A673 (cell line): ENCODE data around the gene SLC38A5. TPM values are rescaled to one million over a fixed set of nuclear protein-coding genes. Genes with fewer than 3 reads are reported as not detected.

Experiments used
- BruUV-seq: library from RNA; stranded (reverse); fragments of 400-500 nt; replicated peaks from 2 replicates; lab custom pipeline; 2021; lab: Mats Ljungman, UMichigan
- CTCF ChIA-PET: fragments of 300-600 bp; sonication (Branson Sonifier 250); formaldehyde crosslinking; loops from one replicate; lab custom pipeline; 2022; ENCODE audit warnings: antibody characterized with exemption; lab: Charles Lee
- POLR2A ChIA-PET: fragments of 300-600 bp; sonication (Branson Sonifier 250); formaldehyde crosslinking; loops from one replicate; lab custom pipeline; 2022; ENCODE audit warnings: antibody characterized with exemption; ENCODE audit not compliant: low non-redundant PET; lab: Charles Lee
- DNase-seq: peaks from one replicate; pipeline ENCODE4 v3.0.0-alpha.2; 2015; ENCODE audit warnings: low spot score
- H3K27ac ChIP-seq: fragments of 200-600 bp; sonication (generic); 2 replicates; pipeline ENCODE4 v1.5.1; 2016; ENCODE audit warnings: mixed run types, low read depth, mild to moderate bottlenecking, mixed read lengths, antibody characterized with exemption, low read length; ENCODE audit not compliant: poor library complexity, severe bottlenecking
- H3K27me3 ChIP-seq: fragments of 200-600 bp; sonication (generic); replicated peaks from 2 replicates; pipeline ENCODE4 v1.6.1; 2017; ENCODE audit warnings: mixed run types, low read depth, mild to moderate bottlenecking, mixed read lengths, antibody characterized with exemption, low read length; ENCODE audit not compliant: insufficient read depth, poor library complexity
- H3K36me3 ChIP-seq: fragments of 200-600 bp; sonication (generic); 2 replicates; pipeline ENCODE4 v1.6.1; 2016; ENCODE audit warnings: mixed run types, mild to moderate bottlenecking, mixed read lengths, antibody characterized with exemption, low read length; ENCODE audit not compliant: insufficient read depth, poor library complexity, severe bottlenecking
- H3K4me1 ChIP-seq: fragments of 200-600 bp; sonication (generic); 2 replicates; pipeline ENCODE4 v1.6.1; 2017; ENCODE audit warnings: mixed run types, mild to moderate bottlenecking, mixed read lengths, antibody characterized with exemption, low read length; ENCODE audit not compliant: insufficient read depth, poor library complexity, severe bottlenecking
- H3K4me3 ChIP-seq: fragments of 200-600 bp; sonication (generic); 2 replicates; pipeline ENCODE4 v1.5.1; 2016; ENCODE audit warnings: low read depth, mixed run types, mild to moderate bottlenecking, mixed read lengths, low read length; ENCODE audit not compliant: poor library complexity, severe bottlenecking
- H3K9me3 ChIP-seq: fragments of 200-600 bp; sonication (generic); 2 replicates; pipeline ENCODE4 v1.6.1; 2016; ENCODE audit warnings: mixed run types, low read depth, mild to moderate bottlenecking, mixed read lengths, antibody characterized with exemption, low read length; ENCODE audit not compliant: poor library complexity, severe bottlenecking
- EZH2 ChIP-seq: fragments of 200-600 bp; sonication (generic); IDR thresholded peaks from 2 replicates; pipeline ENCODE4 v1.6.1; 2017; ENCODE audit warnings: borderline replicate concordance, low read depth, mild to moderate bottlenecking, mixed read lengths, antibody characterized with exemption, low read length; ENCODE audit not compliant: poor library complexity, severe bottlenecking
- intact Hi-C: fragments of 100-400 bp; cut with micrococcal nuclease; formaldehyde crosslinking; loops from one replicate; pipeline ENCODE4 v1.10.0; 2022; ENCODE audit not compliant: unreplicated experiment
- total RNA-seq: library from RNA; stranded (reverse); gene quantifications from 2 replicates; pipeline ENCODE4 v1.2.3, GENCODE V29; 2021
- TF ChIP-seq, protein P1 (sequence below): fragments of 300-800, 200-600 bp; sonication (generic); conservative IDR thresholded peaks from 2 replicates; pipeline ENCODE4 v1.5.1; 2017; ENCODE audit warnings: low read depth, mild to moderate bottlenecking, antibody characterized with exemption, low read length, moderate library complexity, mixed read lengths

Gene SLC38A5
- total RNA-seq, 1 experiment from 2014 or later = 112 TPM

GRCh38 chrX:48480583-48480982 lies 10.5 kb upstream of the SLC38A5 start:
- Histone ChIP-seq H3K27me3 (no peaks in the 10 kb centered on the region), H3K4me1 (no peaks in the 10 kb centered on the region), H3K36me3 (peaks cover 14% of the 10 kb centered on the region), H3K4me3 (no peak overlapping the region), H3K27ac (no peak overlapping the region), H3K9me3 (no peaks in the 10 kb centered on the region)
- CTCF ChIA-PET = no interaction called here
- POLR2A ChIA-PET = no interaction called here
- TF ChIP-seq, protein P1, sequence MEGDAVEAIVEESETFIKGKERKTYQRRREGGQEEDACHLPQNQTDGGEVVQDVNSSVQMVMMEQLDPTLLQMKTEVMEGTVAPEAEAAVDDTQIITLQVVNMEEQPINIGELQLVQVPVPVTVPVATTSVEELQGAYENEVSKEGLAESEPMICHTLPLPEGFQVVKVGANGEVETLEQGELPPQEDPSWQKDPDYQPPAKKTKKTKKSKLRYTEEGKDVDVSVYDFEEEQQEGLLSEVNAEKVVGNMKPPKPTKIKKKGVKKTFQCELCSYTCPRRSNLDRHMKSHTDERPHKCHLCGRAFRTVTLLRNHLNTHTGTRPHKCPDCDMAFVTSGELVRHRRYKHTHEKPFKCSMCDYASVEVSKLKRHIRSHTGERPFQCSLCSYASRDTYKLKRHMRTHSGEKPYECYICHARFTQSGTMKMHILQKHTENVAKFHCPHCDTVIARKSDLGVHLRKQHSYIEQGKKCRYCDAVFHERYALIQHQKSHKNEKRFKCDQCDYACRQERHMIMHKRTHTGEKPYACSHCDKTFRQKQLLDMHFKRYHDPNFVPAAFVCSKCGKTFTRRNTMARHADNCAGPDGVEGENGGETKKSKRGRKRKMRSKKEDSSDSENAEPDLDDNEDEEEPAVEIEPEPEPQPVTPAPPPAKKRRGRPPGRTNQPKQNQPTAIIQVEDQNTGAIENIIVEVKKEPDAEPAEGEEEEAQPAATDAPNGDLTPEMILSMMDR = no peak
- TF ChIP-seq EZH2 = no peak
- intact Hi-C loops = no loop called here
- no peak for DNase-seq
- BruUV-seq = no TSS peak

DNA sequence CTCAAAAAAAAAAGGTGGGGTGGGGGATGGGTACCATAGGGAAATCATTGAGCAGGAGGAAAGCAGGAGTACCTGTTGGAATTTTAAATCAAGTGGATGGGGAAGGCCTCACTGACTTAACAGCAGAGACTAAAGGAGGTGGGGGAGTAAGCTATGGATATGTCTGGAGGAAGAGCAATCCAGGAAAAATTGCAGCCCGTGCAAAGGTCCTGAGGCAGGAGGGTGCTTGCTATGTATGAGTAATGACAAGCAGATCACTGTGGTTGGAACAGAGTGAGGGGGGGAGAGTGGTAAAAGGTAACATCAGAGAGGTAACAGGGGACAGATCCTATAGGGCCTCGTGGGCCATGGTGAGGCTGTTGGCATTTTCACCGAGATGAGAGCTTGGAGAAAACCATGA lies 10.1 kb upstream of the SLC38A5 start:
- Histone ChIP-seq H3K36me3 (peaks cover 14% of the 10 kb centered on the region), H3K4me1 (no peaks in the 10 kb centered on the region), H3K27ac (no peak overlapping the region), H3K27me3 (no peaks in the 10 kb centered on the region), H3K9me3 (no peaks in the 10 kb centered on the region), H3K4me3 (no peak overlapping the region)
- DNase-seq = no peak
- ChIA-PET CTCF (no interaction called here), POLR2A (no interaction called here)
- BruUV-seq = no TSS peak
- TF ChIP-seq EZH2 = no peak
- TF ChIP-seq, protein P1 = no peak
- intact Hi-C loops = no loop called here

DNA sequence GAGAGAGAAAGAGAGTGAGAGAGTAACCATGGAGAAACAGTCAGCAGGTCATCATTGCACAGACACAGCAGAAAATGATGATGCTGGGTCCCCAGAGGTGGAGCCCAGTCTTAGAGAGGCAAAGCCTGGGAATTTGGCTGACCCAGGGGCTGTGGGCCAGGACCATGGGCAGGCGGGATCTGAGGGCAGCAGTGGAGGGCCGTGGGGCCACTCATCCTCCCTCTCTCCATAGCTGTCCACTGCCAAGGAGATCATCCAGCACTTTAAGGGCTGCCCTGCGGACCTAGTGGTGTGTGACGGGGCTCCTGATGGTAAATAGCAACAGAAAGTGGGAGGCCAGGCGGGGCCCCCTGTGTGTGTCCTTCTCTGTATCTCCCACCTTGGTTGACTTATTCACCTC lies 8.7 kb upstream of the SLC38A5 start:
- no TSS peak for BruUV-seq
- intact Hi-C loops = no loop called here
- POLR2A ChIA-PET = no interaction called here

More for the DNA sequence above, 8.7 kb upstream of the SLC38A5 start:
- CTCF ChIA-PET = no interaction called here
- Histone ChIP-seq H3K4me3 (no peak overlapping the region), H3K36me3 (peaks cover 14% of the 10 kb centered on the region), H3K27me3 (no peaks in the 10 kb centered on the region), H3K9me3 (no peaks in the 10 kb centered on the region), H3K4me1 (peaks cover 1% of the 10 kb centered on the region), H3K27ac (no peak overlapping the region)
- DNase-seq = no peak
- TF ChIP-seq, protein P1 = no peak
- no peak for TF ChIP-seq EZH2
